NCI-H1105 (cell line): Measurements from ENCODE around the gene HSD11B1L.

Experiments used
- DNase-seq: peaks from one replicate; lab custom pipeline; 2025; lab: John Stamatoyannopoulos, UW

Gene HSD11B1L, protein sequence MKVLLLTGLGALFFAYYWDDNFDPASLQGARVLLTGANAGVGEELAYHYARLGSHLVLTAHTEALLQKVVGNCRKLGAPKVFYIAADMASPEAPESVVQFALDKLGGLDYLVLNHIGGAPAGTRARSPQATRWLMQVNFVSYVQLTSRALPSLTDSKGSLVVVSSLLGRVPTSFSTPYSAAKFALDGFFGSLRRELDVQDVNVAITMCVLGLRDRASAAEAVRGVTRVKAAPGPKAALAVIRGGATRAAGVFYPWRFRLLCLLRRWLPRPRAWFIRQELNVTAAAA

DNA sequence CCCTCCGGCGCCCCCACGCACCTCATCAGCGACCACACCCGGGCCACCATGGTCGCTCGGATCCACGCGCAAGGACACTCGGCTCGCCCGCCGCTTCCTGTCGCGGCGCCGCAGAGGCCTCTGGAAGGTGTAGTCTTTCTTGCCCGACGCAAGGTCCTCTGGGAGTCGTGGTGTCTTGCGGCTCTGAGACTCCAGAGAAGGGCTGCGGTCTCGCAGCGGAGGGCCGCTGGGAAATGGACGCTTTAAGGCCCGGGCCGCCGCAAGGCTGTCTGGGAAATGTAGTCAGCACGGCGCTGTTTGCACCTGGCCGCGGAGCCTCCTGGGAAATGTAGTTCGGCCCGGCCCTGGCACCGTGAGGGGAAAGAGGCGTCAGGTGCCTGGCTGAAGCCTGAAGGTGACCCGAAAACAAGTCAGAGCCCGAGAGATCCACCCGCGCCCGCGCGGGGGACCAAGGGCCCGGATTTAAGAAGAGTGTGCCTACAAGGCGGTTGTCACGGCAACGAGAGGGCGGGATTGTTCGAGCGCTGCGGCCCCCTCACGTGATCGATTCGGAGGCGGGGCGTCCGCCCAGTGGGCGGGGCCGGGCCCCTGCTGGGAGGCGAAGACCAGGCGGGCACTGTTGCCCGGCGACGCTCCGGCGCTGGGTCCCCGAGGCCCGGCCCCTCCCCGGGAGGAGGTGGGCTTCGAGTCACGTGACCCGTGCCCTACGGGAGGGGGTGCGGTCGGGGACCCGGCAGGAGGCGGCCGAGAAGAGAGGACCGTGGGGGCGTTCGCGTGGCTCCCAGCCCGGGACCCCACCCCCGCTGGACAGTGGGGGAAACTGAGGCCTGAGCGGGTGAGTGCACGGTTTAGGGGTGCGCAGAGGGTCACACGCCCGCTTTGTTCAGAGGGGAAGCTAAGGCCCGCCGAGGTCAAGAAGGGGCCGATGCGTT, at the start of gene HSD11B1L, which contains the start of gene MICOS13:
HSD11B1L (plus strand) TSS at position 591 of the 932 bp plus-strand sequence. CDS start 3,806 bp downstream, outside the sequence.
MICOS13 (minus strand) TSS at position 80 of the 932 bp plus-strand sequence; CDS start at position 50, 30 bp downstream.
- peak; percentile 96 for DNase-seq

DNA sequence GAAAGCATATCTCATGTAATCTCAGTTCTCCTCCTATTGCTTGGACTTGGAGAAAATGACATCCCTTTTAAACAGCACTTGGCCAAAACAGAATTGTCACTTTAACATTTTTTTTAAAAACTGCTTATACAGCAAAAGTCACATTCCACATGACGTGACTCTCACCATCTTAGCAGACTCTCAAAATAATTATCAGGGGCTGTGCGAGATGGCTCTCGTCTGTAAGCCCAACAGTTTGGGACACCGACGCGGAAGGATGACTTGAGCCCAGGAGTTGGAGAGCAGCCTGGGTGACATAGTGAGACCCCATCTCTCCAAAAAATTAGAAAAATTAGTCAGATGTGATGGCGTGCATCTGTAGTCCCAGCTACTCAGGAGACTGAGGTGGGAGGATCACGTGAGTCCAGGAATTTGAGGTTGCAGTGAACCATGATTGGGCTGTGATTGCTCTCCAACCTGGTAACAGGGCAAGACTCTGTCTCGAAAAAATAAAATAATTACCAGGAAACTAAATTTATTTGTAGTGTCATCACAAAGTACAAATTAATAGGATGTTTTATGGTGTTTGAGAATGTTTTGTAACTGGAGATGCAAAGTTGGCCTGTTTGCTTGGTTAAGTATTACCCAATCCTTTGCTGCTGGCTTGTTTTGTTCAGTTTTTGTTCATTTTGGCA, 49.1 kb upstream of the HSD11B1L start:
- DNase-seq = no peak

DNA sequence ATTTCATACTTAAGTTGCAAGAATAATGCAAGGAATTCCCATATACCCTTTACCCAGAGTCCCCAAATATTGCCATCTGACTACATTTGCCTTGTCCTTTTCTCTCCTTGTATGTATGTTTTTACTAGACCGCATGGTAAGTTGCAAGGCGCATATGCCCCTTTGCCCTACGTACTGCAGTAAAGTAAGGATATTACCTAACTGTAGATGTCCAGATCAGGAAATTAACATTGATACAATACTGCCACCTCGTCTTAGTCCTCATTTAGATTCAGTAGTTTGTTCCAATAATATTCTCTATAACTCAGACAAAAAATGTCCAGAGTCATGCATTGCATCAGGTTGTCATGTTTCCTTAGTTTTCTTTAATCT, 48.6 kb upstream of the HSD11B1L start:
- no peak for DNase-seq

DNA sequence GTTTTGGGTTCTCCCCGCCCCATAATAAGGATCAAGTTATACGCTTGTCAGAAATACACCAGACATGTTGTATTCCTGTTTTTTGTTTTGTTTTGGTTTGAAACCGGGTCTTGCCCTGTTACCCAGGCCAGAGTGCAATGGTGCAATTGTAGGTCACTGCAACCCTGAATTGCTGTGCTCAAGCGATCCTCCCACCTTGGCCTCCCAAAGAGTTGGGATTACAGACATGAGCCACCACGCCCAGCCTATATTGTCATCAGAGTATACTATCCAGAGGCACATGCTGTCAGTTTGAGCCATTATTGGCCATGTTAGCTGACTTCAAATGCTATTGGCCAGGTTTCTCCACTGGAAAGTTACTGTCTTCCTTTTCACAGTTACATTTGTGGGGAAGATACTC, 48.2 kb upstream of the HSD11B1L start:
- no peak for DNase-seq

DNA sequence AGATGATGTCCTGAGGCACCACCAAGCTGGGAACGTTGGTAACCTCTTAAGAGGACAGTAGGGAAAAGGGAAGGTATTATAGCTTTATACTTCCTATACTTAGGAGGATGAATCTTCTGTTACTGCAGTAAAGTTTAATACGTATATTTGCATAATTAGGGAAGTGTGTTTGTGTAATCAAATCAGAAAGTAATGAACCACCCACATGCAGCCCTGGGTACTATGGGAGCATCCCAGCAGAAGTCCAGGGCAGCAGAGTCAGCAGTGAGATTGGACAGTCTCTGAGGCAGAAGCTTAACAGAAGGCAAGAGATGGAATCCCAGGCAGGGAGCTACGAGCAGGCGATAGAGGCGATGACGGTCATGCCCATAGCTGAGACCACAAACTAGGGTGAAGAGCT, 45.4 kb upstream of the HSD11B1L start:
- DNase-seq = no peak

DNA sequence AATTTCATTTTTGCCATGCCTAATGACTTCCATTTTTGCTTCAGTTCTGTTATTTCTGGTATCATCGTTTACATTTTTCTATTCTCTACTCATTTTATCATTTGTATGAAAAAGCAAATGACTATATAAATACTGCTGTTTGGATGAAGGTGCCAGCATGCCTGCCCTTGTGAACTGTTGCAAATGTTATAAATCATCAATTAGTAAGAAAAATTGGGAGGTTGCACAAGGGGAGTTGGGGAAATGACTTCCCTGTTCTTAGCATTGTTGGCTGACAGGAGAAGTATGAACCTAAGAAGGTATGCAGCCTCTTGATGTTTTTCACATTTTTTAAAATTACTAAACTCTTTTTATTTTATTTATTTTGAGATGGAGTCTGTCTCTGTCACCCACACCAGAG, 42.9 kb upstream of the HSD11B1L start:
- no peak for DNase-seq

DNA sequence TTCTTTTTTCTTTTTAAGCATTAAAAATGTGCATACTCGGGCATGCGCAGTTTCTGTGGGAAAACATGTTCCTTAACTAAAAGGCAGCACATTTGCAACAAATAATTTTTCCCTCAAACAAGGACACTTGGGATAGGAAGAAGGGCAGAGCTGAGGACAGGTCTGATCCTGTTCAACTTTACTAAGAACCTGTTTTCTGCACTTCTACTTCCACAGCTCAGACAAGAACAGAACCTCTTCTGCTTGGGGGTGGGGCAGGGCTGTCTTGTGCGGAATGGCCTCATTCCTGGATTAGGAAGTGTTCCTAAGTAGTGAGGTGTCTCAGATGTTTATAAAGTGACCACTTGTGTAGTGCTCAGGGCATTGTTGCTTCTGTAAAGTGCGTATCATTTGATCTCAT, 39.7 kb upstream of the HSD11B1L start:
- DNase-seq = no peak

DNA sequence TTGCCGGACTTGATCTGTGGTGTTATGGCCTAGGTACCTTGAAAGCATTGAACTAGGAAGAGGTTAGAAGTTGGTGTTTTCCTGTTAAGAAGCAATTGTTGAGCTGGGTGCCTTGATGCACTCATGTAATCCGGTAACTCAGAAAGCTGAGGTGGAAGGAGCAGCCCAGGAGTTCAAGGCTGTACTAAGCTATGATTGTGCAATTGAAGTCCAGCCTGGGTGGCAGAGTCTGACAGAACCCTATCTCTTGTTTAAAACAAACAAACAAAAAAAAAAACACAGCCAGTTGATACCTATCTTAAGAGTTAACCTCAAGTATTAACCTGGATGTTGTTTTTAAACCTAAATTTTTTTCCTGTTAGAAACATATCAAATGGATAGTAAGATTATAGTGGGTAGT, 38.6 kb upstream of the HSD11B1L start:
- DNase-seq = no peak

DNA sequence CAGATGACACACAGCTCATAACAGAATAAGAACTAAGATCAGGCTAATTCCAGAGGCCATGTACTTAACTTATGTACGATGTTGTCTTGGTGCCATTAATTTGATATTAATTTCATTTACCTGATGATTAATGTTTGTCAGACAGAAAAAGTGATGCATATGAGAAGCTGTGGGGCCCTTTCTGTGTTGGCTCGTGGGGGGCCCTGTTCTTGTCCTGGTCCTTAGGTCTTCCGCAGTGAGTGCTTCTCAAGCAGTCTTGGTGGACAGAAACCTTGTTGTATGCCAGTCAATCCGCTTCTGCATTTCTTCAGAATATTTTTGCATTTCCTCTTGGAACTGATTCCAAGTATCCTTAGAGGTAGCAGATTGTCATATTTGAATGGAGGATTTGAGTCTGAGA, 37.8 kb upstream of the HSD11B1L start:
- no peak for DNase-seq

DNA sequence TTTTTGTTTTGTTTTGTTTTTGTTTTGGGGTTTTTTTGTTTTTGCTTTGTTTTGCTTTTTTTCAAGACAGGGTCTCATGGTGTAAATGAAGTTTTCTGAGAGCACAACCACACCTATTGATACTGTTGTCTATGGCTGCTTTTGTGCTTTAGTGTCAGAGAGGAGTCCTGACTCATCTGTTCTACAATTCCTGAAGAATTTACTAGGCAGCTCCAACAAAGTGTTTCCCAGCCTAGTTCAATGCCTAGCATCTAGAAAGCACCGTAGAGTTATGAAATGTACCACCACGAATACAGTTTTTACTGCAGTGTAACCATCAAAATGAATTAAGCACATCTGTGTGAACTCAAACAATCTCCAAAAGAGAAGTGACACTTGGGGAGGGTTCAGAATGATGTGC, 36.8 kb upstream of the HSD11B1L start:
- DNase-seq = no peak

DNA sequence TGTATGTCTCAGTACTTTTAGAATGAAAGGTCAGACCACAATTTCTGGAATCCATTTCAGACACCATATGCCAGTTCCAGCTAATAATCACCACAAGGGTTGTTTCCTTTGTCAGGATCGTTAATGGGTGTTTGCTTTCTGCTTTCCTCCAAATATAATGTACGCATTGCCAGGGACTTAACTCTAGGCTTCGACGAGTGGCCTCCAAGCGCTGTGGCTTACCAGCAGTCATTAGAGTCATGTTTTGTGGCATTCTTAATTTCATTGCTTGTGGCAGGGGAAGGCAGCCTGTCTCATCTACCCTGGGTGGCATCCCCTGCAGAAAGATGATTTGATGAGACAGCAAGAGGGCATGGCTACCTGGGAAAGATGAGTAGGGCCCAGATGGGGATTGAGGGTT, 35.4 kb upstream of the HSD11B1L start:
- DNase-seq = no peak

DNA sequence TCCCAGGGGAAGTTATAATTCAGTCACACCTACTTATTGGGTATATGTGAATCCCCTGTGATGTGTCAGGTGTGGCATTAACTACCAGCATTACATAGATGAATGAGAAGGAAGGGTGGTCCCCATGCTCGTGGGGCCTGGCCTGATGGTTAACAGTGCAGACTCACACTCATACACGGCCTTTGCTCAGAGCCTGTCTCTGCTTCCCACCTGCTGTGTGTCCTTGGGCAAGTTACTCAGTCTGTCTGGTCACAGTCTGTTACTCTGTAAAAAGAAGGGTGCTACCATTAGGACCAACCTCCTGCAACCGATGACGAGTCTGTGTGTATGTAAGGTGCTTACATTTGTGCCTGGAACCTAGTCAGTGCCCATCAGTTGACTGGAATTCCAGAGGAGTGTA, 34.1 kb upstream of the HSD11B1L start:
- DNase-seq = no peak

DNA sequence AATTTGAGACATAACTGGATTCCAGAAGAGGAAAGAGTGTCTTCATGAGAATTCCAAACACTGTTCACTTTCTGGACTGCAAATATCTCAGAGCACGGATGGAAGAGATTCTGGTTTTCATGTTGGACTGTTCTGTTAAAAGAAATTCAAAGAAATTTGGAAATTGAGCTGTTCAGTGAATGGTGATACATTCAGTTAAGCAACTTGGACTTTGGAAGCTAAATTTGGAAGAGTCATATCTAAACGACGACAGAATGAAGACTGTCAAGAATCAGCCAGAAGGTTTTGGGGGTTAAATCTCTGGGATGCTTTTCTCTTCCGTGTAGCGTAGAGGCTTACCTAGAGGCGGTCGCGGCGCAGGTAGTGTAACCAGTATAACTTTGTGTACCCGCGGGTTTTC, 32.4 kb upstream of the HSD11B1L start:
- DNase-seq = no peak

DNA sequence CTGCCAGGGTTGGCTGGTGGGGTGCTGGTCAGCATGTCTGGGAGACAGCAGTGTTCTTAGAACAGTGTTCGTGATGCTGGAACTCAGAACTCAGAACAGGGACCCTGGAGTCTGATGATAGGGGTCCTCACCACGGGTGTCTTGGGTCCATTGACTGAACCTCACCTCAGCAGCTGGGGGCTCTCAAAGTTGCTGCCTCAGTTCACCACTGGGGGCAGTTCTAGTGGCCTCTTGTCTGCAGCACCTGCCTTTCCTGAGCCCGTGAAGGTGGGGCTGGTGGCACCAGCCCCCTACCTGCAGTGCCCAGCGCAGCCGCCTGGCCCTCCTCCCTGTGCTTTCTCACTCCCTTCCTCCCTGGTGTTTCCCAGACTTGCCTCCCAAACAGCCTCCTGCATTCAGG, 29.5 kb upstream of the HSD11B1L start:
- DNase-seq = no peak

DNA sequence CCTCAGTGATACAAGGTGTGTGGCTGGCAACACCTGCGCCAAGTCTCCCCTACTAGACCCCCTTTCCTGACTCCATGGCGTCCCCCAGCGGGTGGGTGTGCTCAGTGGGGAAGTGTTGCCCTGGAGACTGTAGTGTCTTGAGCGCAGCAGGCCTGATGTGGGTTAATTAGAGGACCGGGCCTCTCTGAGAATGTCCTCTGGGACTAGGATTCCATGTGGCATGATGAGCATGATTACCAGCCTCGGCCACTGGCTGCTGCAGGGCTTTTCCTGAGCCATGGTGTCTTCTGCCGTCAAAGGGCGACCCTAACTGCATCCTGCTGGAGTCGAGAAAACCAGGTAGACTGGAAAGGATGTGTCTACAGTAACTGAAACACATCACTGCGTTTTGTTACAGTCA, 28.6 kb upstream of the HSD11B1L start:
- DNase-seq = no peak

DNA sequence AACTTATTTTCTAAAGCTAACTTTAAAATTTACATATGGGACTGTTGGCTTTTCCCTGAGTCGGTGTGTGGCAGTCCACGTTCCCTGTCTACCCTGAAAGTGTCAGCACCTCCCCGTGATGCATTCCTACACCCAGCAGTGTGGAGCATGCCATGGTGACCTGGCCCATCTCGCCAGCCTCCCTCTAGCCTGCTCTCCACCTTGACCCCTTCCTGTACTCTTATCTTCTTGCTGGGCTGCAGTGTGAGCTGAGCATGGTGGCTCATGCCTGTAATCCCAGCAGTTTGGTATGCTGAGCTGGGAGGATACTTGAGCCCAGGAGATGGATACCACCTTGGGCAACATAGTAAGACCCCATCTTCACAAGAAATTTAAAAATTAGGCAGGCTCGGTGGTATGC, 25.9 kb upstream of the HSD11B1L start:
- no peak for DNase-seq

DNA sequence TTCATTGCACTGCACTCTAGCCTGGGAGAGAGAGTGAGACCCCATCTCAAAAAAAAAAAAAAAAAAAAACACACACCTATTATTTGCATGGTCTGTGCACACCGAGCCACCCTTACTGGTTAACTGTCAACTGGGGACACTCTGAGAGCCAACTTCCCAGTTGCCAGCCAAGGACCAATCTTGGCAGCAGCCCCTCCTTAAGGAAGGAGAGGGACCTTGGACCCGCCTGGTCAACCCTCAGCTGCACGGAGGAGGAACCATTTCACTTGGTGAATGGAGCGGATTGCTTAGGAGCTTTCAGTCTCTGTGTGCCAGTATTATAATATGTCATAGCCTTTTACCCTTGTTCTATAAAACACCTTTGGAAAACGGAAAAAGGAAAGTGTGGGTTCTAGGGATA, 25.4 kb upstream of the HSD11B1L start:
- no peak for DNase-seq

DNA sequence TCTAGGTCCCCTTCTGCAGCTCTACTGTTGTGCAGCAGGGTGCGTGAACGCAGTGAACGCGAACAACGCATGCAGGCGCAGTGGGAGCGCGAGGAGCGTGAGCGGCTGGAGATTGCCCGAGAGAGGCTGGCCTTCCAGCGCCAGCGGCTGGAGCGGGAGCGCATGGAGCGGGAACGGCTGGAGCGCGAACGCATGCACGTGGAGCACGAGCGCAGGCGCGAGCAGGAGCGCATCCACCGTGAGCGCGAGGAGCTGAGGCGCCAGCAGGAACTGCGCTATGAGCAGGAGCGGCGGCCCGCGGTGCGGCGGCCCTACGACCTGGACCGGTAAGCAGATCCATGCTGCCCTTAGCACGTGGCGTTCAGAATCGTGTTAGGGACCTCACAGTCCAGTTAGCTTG, 19.3 kb upstream of the HSD11B1L start:
- DNase-seq = no peak

DNA sequence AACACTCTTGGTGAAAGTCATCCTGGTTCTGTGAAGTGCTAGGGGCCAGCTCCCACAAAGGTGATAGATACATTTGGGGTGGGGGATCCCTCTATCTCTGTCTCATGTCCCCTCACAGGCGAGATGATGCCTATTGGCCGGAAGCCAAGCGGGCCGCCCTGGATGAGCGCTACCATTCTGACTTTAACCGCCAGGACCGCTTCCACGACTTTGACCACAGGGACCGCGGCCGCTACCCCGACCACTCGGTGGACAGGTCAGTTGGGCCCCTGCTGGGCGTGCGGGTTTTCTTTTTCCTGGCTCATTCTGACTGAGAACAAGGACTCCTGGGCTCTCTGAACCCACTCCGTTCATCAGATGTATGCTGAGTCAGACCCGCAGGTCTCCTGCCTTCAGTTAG, 16.9 kb upstream of the HSD11B1L start:
- no peak for DNase-seq

DNA sequence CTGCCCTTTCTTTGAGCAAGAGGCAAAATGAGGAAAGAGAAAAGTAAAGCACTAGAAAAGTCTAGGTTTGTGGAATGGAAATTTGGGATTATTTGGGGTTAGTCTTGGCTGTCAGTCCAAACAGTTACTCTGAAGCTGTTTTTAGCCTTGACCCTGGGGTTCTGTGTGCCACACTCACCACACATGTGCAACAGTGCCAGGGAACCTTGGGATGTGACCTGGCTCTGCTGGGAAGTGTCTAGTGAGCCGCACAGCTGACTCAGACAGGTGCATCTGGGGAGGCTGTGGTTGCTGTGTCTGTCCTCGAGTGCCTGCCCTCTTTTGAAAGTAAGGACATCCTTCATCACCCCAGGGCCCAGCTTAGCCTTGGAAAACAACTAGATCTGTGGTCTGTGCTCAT, 16.3 kb upstream of the HSD11B1L start:
- no peak for DNase-seq

DNA sequence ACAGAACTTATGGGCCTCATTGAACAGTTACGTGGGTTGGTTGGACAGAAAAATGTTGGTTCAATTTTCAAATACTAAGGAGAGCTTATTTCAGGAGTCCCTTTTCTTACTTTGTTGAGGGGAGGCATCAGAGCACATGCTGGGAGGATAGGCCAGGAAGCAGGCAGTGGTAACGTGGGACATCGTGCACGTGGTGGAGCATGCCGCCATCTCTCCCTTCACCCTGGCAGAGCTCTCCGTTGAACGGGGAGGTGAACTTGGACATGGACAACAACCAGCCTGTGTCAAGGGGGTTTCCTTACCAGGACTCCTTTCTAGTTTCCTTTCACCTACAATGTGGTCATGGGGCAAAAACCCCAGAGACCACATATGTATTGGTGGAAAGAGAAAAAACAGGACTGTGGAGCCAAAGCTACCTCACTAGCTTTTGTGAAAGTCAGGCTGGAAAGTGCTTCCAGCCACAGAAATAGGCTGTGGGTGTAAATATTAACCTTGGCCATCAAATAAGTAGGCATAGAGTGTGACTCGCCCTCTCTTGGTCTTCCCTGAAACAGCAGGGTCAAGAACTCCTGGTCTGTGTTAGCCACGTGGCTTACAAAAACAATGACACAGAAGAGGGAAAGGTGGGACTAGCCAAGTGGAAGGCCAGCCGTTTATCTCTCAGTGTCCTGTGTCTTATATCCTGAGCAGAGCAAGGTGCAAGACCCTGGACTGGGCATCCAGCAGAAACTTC, 14.9 kb upstream of the HSD11B1L start:
- DNase-seq = no peak
